HEK293T (cell line): ENCODE measurements around the gene SLC4A2.

Experiments used
- CTCF ChIA-PET: fragments of 350-600 bp; formaldehyde crosslinking; extraction: SDS; loops from one replicate; lab custom pipeline; 2021; ENCODE audit warnings: antibody characterized with exemption, inconsistent platforms; lab: Yijun Ruan, JAX
- POLR2A ChIA-PET: fragments of 350-600 bp; formaldehyde crosslinking; extraction: SDS; loops from one replicate; lab custom pipeline; 2020; ENCODE audit warnings: antibody characterized with exemption, inconsistent platforms; lab: Yijun Ruan, JAX
- DNase-seq: peaks from one replicate; pipeline ENCODE4 v3.0.0; 2012; ENCODE audit warnings: mixed read lengths; ENCODE audit errors: extremely low spot score
- ARNT ChIP-seq: fragments of 450-650 bp; IDR thresholded peaks from 2 replicates; pipeline ENCODE4 v1.6.1; 2017; ENCODE audit warnings: mild to moderate bottlenecking
- BHLHE40 ChIP-seq: fragments of 450-650 bp; IDR thresholded peaks from 2 replicates; pipeline ENCODE4 v1.6.1; 2016; ENCODE audit warnings: mild to moderate bottlenecking, moderate library complexity, borderline replicate concordance
- CTBP1 ChIP-seq: fragments of 450-650 bp; IDR thresholded peaks from 2 replicates; pipeline ENCODE4 v1.6.1; 2016; ENCODE audit warnings: borderline replicate concordance
- ELF4 ChIP-seq: fragments of 450-650 bp; IDR thresholded peaks from 2 replicates; pipeline ENCODE4 v1.6.1; 2017; ENCODE audit warnings: antibody characterized with exemption
- FOXA1 ChIP-seq: fragments of 450-650 bp; IDR thresholded peaks from 2 replicates; pipeline ENCODE4 v1.6.1; 2016; ENCODE audit warnings: mild to moderate bottlenecking
- FOXK2 ChIP-seq: fragments of 450-650 bp; IDR thresholded peaks from 2 replicates; pipeline ENCODE4 v1.6.1; 2016; ENCODE audit warnings: mild to moderate bottlenecking
- FOXM1 ChIP-seq: fragments of 450-650 bp; IDR thresholded peaks from 2 replicates; pipeline ENCODE4 v1.6.1; 2017; ENCODE audit warnings: mild to moderate bottlenecking, borderline replicate concordance
- HDGF ChIP-seq: fragments of 450-650 bp; IDR thresholded peaks from 2 replicates; pipeline ENCODE4 v1.6.1; 2017; ENCODE audit warnings: antibody characterized with exemption, borderline replicate concordance
- L3MBTL2 ChIP-seq: fragments of 450-650 bp; conservative IDR thresholded peaks from 2 replicates; pipeline ENCODE4 v1.6.1; 2016; ENCODE audit warnings: mild to moderate bottlenecking
- LEF1 ChIP-seq: fragments of 450-650 bp; IDR thresholded peaks from 2 replicates; pipeline ENCODE4 v1.6.1; 2017; ENCODE audit warnings: mild to moderate bottlenecking, borderline replicate concordance
- NFRKB ChIP-seq: fragments of 450-650 bp; IDR thresholded peaks from 2 replicates; pipeline ENCODE4 v1.6.1; 2016; ENCODE audit warnings: mild to moderate bottlenecking, moderate library complexity
- SP1 ChIP-seq: fragments of 450-650 bp; IDR thresholded peaks from 2 replicates; pipeline ENCODE4 v1.6.1; 2017
- SUZ12 ChIP-seq: fragments of 450-650 bp; IDR thresholded peaks from 2 replicates; pipeline ENCODE4 v1.6.1; 2016; ENCODE audit warnings: mild to moderate bottlenecking
- TARDBP ChIP-seq: fragments of 450-650 bp; IDR thresholded peaks from 2 replicates; pipeline ENCODE4 v1.6.1; 2016
- ZNF384 ChIP-seq: fragments of 450-650 bp; IDR thresholded peaks from 2 replicates; pipeline ENCODE4 v1.6.1; 2016
- TF ChIP-seq, protein P1 (sequence below): fragments of 450-650 bp; IDR thresholded peaks from 2 replicates; pipeline ENCODE4 v1.6.1; 2016

SLC4A2 gene

DNA sequence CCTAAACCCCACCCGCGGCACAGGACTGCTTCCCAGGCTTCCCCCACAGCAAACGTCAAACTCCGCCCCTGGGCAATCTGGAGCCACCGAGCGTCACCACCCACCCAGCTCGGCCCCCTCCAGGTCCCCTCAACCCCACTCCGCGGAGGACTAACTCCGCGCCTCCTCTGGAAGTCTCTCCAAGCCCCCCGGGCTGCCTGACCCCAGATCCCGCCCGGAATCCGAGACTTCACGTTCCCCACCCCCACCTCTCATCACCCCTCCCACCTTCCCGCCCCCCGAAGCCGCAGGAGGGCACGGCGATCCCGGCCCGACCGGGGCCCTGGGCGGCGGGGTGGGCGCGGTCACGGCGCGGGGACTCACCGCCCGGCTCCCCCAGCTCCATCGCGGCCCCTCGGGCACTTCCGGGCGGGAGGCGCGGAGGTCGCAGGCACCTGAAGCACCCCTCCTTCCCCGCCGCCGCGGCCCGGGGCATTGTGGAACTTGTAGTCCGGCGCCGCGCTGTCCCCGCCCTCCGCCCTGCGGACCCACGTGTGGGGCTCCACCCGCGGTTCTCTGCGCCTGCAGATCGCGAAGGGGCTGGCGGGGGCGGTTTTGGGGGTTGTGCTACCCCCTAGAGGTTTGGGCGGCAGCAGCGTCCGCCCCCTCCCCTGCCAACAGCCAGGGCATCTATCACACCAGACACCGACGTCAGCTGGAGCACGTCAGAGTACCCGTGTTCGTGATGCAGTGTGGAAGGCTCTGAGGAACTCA lies 23.9 kb downstream of the SLC4A2 start, which contains the start of gene TMUB1:
Gene TMUB1, minus strand, starts transcription at position 423 of the 753 bp plus-strand sequence. CDS start 930 bp downstream, outside the sequence.
- TF ChIP-seq ARNT (no peak), HDGF (peak; percentile 53; the same call in 1 of the 2 replicates), BHLHE40 (no peak), NFRKB (no peak)
- POLR2A ChIA-PET = interaction anchor here (0.6 to 3.2 kb wide), 6 partner anchors 10 to 65 kb away, joined by 3 to 15 read pairs (median 6); partner anchors contain the start of genes ABCB8 and SLC4A2
- CTCF ChIA-PET = interaction anchor here (0.6 kb wide), 1 partner anchor 232 kb away, joined by 3 read pairs; no protein-coding TSS in a partner anchor
- DNase-seq = peak; percentile 74

DNA sequence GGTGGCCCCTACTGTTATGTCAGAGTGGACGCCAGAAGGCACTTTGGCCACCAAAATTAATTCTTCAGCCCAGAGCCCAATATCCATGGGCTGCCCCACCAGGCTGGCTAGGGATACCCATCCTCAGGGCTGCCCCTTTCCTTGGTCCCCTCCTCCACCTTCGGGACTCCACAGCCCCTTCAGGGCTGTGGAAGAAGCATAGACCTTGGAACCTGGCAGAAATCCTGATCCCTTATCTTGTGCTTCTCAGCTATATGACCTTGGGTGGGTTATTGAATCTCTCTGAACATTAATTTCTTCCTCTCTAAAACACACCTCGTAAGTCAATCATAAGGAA lies 24.4 kb downstream of the SLC4A2 start:
- ChIA-PET CTCF (no interaction called here), POLR2A (interaction anchor here (0.6 to 3.2 kb wide), 6 partner anchors 11 to 66 kb away, joined by 3 to 21 read pairs (median 8); partner anchors contain the start of genes ABCB8 and SLC4A2)
- TF ChIP-seq ELF4 (no peak), CTBP1 (no peak), SUZ12 (no peak), FOXK2 (no peak), ARNT (no peak), FOXA1 (no peak), BHLHE40 (no peak), SP1 (no peak), LEF1 (no peak), HDGF (no peak), ZNF384 (no peak), L3MBTL2 (no peak)
- TF ChIP-seq, protein P1, sequence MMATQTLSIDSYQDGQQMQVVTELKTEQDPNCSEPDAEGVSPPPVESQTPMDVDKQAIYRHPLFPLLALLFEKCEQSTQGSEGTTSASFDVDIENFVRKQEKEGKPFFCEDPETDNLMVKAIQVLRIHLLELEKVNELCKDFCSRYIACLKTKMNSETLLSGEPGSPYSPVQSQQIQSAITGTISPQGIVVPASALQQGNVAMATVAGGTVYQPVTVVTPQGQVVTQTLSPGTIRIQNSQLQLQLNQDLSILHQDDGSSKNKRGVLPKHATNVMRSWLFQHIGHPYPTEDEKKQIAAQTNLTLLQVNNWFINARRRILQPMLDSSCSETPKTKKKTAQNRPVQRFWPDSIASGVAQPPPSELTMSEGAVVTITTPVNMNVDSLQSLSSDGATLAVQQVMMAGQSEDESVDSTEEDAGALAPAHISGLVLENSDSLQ = no peak
- DNase-seq = no peak

DNA sequence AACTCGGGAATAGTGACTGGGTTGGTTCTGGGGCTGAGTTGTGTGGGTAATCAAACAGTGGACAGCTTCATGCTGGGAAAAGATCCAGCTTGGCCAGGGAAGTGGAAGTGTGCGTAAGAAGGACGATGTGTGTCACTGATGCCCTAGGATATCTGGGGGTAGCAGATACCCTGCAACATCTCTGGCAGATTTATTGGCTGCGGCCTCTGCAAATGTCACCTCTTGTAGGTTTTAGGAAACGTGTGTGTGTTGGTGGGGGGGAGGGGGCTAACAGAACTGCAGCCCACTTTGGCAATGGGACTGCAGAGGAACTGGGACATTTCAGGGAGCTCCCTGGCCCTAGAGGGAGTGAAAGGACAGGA lies 25.9 kb downstream of the SLC4A2 start:
- CTCF ChIA-PET = interaction anchor here (0.7 to 1.6 kb wide), 3 partner anchors 22 to 187 kb away, joined by 3 to 5 read pairs (median 5); no protein-coding TSS in a partner anchor
- no peak for DNase-seq
- TF ChIP-seq TARDBP (no peak), NFRKB (no peak), FOXM1 (no peak), LEF1 (no peak), L3MBTL2 (no peak), ZNF384 (no peak), SP1 (no peak), FOXK2 (no peak), BHLHE40 (no peak), FOXA1 (no peak)
- TF ChIP-seq, protein P1 = no peak
- POLR2A ChIA-PET = interaction anchor here (0.6 to 2.8 kb wide), 14 partner anchors 9 to 216 kb away, joined by 3 to 21 read pairs (median 6); partner anchors contain the start of genes ABCB8, CHPF2 and SLC4A2

DNA sequence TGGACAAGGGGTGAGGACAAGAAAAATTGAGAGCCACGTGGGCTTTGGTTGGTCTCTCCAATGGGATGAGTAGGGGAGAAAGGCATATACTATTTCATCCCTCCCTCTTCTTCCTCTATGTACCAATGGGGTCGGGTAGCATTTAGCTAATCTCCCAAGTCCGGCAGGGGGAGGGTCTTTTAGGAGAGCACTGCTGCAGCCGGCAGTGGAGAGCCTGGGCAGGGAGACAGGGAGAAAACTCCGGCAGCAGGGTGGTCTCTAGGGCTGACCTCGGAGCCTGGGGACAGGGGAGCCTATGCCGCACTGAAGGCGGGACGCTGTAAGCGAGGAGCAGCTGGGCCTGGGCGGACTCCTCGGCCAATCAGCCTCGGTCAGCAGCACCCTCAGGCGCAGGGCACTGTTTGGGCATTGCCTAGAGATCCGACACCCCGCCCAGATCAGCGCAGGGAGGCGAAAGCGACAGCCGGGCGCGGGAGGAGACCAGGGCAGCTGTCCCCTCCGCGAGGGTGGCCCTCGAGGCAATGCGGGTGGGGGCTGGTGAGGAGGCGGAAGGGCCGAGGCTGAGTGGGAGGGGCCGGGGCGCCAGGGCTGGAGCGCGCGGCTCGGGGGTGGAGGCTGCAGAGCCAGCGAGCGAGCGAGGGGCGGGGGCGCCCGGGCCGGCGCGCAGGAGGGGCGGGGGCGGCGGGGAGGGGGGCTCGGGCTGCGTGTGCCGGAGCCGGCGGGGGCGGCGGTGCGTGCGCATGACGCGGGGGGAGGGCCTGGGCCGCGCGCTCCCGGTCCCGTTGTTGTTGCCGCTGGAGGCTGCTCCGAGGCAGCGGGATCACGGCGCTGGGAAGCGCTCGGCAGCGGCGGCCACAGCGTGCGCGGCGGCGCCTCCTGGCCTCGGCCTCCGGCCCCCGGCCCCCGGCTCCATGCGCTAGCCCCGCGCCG lies 26.6 kb downstream of the SLC4A2 start, which contains the start of gene AGAP3:
Gene AGAP3, plus strand, starts transcription at position 785 of the 930 bp plus-strand sequence. CDS start 267 bp downstream, outside the sequence.
- POLR2A ChIA-PET = interaction anchor here (0.6 to 2.8 kb wide), 17 partner anchors 8 to 1939 kb away, joined by 3 to 21 read pairs (median 5); partner anchors contain the start of genes ABCB8, ABCF2, CHPF2 and SLC4A2
- CTCF ChIA-PET = interaction anchor here (0.7 to 1.6 kb wide), 3 partner anchors 22 to 187 kb away, joined by 3 to 5 read pairs (median 5); no protein-coding TSS in a partner anchor
- TF ChIP-seq ZNF384 (no peak), HDGF (peak; percentile 96; the same call in 1 of the 2 replicates), FOXM1 (peak; percentile 55; the same call in 1 of the 2 replicates)
- DNase-seq = peak; percentile 94

DNA sequence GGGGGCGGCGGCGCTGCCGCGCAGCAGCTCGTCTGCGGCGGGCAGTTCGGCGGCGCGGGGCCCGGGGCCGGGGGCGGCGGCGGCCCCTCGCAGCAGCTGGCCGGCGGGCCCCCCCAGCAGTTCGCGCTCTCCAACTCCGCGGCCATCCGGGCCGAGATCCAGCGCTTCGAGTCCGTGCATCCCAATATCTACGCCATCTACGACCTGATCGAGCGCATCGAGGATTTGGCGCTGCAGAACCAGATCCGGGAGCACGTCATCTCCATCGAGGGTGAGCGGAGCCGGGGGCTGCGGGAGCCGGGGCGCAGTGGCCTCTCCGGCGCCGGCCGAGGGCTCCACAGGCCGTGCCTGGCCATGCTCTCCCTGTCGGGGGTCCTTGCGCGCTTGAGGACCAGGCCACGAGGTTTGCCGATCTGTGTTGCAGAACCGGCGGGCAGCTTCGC lies 27.4 kb downstream of the SLC4A2 start:
- TF ChIP-seq L3MBTL2 (peak; percentile 87), ELF4 (no peak), FOXM1 (no peak), FOXK2 (no peak), ZNF384 (no peak)
- CTCF ChIA-PET = interaction anchor here (1.7 kb wide), 1 partner anchor 24 kb away, joined by 13 read pairs; no protein-coding TSS in a partner anchor
- DNase-seq = no peak
- POLR2A ChIA-PET = interaction anchor here (1.3 to 2.8 kb wide), 3 partner anchors 10 to 190 kb away, joined by 4 to 14 read pairs (median 7); no protein-coding TSS in a partner anchor
